NK-92 treated with Interleukin-12 subunit alpha and Interleukin-12 subunit beta, amount 100 ng/mL, for 24 hours (cell line): ENCODE data around the gene GLRX.
"Not testable (repeated sequence)": the region's sequence is repeated elsewhere in the genome, so short reads cannot be mapped to it uniquely, and the experiment has no call there.

Experiments used
- DNase-seq: peaks from one replicate; lab custom pipeline; 2025; lab: John Stamatoyannopoulos, UW

GLRX gene

DNA sequence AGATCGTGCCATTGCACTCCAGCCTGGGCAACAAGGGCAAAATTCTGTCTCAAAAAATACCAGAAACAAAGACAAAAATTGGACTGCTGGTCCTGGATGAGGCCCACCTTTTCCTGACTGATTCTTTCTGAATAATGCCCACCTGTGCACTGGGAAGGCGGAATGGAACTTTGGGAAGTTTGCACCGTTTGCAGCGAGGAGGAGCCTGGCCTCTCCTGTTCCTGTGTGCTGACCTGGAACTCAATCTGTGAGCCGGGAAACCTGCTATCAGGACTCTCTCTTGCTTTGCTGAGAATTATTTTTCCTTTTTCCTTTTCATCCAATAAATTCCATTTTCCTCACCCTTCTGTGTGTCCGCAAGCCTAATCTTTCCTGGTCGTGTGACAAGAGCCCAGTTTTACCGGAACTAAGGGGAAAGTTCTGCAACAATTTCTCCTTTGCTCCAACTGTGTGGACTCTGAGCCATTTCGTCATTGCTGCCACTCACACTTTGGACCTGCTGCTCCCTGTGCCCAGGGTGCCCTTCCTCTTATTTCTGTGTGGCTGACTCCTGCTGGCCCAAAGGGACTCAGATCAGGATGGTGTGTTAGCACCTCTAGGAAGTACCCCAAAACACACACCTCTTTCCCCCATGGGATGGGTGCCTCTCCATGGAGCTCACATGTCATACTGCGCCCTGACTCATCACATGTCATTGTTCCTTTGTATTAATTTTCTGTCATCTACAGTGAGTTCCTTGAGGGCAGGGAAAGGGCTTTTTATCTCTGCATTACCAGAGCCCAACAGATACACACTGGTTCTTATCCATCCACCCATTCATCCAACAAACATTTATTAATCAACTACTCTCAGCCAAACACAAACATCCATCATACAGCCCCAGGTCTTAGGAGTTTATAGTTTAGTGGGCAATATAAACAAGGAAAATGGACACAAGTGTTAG is 4.7 kb upstream of the GLRX start:
- no peak for DNase-seq

DNA sequence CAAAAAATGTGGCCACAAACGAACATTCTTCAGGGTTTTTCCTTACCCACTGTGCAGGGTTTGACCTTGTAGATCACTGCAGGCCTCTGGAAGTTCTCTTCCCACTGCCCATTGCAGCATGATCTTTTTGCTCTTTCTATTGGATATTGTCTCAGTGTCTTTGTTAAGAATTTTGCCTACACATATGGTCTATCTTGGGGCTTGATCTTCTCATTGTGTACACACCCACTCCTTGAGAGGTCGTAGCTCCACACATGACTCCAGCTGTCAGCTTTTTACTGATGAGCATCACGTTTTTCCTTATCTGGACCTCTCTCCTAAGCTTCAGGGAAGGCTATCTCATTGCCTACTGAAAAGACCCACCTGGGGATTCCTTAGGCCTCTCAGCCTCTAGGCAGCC is 3.0 kb upstream of the GLRX start:
- DNase-seq: no peak

DNA sequence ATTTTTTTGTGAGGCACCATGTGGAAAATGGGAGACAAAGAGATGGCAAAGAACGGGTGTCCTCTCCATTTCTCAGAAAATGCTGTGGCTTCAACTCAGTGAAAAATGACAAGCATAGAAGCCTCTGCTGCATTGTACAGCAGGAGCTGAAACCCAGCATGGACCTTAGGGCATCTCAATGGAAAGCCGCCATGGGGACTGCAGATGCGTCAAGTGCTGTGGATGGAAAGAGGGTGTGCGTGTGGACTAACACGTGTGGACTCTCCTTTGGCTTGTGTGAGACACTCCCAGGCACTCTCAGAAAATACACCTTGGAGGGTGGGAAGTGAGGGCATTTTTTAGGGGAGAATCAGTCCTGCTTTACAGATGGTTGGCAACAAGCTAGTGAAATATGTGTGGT is 2.2 kb upstream of the GLRX start:
- DNase-seq: no peak

DNA sequence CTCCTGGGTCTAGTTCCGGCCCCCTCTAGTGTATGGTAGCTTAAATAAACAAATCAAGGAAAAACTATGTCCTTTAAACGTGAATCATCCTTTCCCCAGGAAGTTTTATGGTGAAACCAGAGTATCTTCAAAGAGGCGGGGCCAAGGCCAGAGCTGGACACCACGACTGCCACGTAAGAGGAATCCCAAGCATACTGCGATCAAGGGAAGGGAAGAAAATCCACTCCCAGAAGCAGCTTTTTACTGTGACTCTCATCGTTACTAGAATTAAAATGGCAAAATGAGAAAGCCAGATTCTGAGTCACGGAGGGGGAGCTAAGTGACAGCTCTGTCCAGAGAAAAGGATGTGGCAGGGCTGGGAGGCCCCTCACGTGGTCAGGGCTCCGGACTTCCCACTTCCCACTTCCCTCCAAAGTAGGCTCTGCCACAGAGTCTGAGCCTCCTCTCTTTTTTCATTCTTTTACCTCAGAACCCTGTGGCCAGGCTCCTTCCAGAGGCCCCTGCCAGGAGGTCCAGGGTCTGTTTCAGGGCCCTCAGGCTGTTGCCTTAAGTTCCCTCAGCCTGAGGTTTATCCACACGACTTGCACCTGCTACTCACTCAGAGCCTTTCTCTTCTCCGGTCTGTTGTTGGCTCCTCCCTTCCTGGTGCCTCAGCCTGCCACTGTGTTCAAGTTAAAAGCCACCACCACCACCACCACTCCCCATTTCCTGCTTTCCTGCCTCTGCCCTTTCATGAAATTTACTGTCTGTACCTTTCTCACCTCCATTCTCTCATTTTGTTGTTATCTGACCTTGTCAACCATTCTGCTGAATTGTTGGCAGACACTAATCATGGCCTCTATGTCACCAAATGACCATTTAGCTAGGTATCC is 1.4 kb upstream of the GLRX start:
- DNase-seq: peak; percentile 49

DNA sequence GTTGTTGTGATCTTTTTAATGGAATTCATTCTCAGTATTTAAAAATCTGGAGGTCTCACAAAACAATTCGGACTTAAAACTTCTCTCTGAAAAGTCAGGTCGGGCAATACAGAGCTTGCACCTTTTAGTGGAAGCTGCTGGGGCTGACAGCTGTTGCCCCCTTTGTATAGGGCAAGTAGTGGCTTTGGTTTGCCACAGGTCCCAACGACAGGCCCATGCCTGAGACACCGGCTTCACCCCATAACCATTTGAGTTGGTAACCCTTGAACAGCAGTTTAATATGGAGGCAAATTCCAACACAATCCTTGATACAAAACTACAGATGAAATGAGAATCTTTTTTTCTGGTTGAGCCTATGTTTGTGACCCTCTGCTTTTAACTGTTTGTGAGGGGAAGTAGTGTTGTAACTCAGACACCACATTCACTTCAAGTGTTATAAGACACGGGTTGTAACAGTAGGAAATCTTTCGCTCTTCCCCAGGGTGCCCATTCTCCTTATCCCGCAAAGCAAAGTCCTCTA is 752 bp upstream of the GLRX start:
- DNase-seq: no peak

DNA sequence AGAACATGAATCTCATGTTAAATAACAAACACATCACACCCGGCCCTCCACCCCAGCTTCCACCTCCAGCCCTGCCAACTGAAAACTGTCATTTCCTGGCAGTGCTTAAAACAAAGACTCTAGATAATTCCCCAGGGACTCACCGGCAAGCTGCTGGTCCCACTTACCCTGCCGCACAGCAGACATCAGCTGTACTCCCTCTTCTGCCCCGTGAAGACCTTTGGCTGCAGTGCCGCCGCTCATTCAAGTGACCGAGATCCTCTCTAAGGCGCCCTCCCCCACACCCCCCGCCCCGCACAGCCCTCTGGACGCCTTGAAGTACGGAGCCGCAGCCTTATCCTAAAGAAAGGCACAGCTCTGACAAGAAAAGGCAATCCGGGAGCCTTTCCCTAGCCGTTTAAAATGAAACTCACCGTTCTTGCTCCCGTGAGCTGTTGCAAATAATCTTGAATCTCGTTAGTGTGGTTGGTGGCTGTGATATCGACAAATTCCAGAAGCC is 434 bp downstream of the GLRX start:
- DNase-seq: peak; percentile 12

DNA sequence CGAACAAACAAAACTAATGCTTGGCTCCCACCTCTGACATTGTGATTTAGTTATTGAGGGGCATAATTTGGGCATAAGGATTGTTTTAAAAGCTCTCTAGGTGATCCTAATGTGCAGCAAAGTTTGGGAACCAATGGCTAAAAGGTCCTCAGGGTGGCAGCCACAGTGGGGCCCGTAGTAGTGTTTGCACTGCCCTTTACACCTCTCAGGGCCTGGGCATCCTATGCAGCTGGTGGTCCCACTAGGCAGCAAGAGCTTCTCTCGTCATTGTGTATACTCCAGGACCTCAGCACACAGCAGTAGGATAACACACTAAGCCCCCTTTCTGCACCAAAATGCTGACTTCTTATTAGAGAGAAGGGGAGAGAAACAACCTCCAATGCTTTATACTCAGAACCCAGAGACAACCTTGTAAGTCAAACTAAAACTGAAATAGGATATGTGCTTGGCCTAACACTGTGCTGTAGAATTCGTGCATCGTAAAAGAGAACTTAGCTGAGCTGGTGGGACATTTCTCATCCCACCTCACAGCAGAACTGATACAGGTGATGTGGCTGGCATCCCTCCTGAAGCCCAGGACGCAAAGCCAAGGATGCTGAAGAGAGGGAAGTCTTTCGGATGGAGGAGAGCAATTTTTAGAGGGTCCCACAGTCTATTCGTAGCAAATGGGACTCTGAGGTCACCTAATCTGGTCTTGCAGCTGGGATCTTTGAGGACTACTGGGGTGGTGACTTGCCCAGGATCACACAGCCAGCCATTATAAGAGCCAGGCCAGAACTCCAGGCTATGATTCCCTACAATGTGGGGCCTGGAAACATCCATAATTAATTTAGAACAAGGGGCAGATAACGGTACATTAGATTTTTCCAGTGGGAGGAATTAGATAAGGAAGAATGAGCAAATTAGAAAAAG is 1.2 kb downstream of the GLRX start:
- DNase-seq: no peak

DNA sequence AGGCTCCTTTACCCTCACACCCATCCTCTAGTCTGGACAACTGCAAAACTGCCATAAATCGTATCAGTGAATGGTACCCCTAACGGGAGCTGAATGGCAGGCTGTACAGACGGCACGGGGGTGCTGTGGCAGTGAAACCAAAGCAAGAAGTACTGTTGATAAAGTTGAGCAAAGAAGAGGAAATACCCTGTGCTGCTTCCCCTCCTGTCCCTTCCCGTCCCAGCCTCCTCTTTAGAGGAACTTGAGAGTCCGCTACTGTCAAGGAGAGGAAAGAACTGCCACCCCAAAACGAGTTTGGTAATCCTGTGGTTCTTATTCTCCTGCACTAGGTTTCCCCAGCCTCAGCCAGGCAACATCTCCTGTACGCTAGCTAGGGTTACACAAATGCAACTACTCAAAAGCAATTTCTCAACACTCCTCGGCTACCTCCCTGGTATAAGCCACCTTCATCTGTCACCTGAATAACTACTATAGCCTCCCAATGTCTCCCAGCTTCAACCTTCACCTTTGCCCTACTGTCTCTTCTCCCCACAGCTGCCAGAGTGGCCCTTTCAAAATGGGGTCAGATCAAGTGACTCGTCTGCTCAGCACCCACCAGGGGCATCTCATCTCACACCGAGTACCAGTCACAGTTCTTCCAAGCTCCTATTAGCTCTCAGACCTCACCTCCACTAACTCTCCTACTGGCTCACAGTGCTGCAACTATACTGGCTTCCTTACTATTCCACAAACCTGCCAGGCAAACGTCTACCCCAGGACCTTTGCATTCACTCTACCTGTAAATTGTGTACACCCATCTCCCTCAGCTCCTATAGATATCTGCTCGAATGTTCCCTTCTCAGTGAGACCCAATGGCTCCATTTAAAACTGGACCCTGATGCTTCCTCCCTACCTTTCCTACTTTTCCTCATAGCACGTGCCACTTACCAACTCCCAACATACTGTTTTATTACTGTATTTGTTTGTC is 4.1 kb downstream of the GLRX start:
- no peak for DNase-seq

DNA sequence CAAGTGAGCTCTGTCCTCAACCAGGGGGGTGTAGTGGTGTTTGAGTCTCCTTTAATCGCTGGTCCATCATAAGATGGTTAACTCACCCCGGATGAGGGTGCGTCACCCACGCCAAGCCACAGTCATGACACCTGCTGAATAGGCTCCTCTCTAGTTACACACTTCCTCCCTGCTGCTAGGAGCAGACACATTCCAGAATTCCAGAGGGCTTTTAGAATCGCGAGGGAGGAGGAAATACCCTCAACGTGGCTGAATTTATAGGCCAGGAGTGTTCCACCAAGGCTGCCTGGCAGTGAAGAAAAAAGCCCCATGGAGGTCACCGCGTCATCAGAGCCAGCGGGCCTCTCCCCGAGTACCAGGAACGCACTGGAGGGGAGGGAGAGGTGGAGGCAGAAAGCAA is 5.1 kb downstream of the GLRX start:
- DNase-seq: no peak

DNA sequence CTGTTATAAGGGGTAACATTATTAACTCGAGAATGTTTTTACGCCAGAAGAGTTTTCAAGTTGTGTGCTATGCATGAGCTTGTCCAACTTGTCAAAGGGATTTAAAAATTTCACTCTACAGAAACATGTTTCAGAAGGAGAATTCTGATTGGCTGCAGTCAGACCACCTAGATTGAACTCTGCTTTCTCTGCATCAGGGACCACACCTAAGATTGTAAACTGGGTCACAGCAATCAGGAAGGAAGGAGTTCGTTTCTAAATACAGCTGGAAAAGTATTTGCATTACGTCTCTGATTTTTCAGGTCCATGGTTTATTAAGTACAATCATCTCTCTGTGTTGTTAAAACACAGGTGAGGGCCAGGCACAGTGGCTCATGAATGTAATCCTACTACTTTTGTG is 5.8 kb downstream of the GLRX start:
- DNase-seq: no peak

DNA sequence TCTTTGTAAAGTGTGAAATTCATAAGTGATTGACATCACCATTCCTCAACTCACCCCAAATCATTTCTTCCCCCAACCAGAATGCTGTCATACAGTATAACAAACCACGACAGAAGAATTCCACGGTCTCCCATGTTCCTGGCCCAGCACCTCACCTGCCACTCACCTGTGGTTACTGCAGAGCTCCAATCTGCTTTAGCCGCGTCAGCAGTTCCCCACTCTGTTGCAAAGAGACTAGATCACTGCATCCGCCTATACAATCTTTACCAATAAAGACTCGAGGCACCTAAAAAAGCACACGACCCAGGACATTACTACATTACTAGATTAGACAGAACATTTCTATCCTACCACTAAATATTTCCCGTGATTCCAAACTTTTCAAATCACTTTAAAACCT is 6.2 kb downstream of the GLRX start:
- DNase-seq: no peak

DNA sequence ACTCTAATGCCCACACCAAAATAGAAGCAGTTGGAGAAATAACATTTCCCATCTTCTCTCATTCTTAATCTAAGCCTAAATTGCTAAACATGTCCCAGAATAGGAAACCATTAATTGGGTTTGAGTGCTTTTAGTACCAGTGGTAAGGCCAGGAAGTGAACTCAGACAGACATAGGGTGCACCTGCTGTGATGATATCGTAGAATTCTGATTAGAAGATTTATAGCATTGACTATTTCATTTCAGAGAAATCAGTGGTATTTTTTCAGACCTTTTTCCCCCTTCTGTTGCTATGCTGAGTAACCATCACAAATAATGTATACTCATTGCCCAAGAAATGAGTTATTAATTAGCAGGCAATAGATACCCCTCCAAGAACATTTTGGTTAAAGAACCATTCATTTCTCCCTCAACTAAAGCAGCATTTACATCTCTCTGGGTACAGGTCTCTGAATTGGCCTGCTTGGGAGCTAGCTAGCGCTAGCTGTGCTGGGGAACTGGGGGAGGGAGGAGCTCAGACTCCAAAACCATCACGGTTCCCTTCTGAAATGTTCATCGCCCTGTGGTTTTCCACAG is 7.3 kb downstream of the GLRX start:
- DNase-seq: no peak

DNA sequence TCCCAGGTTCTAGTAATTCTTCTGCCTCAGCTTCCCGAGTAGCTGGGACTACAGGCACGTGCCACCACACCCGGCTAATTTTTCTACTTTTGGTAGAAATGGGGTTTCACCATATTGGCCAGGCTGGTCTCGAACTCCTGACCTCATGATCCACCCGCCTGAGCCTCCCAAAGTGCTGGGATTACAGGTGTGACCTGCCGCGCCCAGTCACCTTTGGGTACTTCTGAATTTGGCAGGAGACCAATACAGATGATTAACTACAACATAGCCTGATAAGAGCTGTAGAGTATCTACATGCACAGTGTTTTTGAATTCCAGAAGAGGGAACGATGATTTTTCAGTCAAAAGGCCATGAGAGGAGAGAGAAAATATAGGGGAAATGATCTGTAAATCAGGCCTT is 9.5 kb downstream of the GLRX start:
- DNase-seq: not testable (repeated sequence)

DNA sequence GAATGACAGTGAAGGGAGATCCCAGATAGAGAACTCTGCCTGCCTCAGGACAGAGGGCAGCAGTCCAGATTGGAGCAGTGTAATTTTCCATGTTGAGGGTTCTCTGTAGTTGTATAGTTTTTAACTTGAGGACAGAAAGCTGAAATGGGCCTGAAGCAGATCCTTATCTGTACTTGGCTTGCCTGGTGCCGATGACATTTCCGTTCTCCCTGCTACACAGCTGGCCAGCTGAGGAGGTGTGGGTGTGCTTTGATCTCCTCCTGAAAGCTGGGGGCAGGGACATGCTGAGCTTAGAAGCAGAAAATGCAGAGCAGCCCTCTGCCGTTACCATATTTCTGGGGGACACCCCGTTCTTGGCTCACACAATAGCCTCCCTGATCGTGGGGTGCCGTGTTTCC is 10.5 kb downstream of the GLRX start:
- no peak for DNase-seq

DNA sequence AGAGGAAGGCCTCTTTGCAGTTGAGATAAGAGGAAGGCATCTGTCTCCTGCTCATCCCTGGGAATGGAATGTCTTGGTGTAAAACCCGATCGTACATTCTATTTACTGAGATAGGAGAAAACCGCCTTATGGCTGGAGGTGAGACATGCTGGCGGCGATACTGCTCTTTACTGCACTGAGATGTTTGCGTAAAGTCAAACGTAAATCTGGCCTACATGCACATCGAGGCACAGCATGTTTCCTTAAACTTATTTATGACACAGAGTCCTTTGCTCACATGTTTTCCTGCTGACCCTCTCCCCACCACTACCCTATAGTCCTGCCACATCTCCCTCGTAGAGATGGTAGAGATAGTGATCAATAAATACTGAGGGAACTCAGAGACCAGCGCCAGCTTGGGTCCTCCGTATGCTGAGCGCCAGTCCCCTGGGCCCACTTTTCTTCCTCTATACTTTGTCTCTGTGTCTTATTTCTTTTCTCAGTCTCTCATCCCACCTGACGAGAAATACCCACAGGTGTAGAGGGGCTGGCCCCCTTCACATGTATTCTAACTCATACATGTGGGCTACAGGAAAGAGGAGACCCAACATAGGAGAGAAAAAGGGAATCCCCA is 11.0 kb downstream of the GLRX start:
- not testable (repeated sequence) for DNase-seq

DNA sequence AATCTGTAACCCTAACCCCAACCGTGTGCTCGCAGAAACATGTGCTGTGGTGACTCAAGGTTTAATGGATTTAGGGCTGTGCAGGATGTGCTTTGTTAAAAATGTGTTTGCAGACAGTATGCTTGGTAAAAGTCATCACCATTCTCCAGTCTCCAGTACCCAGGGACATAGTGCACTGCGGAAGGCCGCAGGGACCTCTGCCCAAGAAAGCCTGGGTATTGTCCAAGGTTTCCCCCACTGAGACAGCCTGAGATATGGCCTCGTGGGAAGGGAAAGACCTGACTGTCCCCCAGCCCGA is 11.5 kb downstream of the GLRX start:
- not testable (repeated sequence) for DNase-seq

DNA sequence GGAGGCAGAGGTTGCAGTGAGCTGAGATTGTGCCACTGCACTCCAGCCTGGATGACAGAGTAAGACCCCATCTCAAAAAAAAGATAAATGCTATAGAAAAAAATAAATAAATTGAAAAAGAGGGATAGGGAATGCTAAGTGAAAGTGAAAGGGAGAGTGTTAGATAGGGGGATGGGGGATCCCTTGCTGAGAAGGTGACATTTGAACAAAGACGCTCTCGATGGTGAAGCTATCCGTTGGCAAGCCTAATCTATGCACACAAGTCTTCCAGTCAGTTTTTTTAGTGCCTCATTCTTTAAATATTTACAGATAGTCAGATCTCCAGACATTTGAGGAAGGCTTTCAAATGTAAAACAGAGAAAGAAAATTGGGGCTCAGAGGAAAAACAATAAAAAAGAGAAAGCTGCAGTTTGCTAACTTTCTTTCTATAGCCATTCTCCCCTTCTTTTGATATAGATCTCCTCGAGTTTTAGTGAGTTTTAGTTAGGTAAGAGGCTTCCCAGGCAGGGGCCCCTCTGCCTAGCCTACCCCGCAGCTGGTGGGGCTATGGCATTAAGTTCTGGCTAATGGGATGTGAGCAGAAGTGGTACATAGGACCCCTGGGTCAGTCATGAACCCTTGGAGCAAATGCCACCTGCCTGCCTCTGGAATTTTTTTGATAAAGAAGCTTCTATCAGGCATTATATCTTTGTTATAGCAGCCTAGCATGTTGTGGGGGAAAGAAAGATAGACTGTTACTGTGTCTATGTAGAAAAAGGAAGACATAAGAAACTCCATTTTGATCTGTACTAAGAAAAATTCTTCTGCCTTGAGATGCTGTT is 12.0 kb downstream of the GLRX start:
- DNase-seq: no peak

DNA sequence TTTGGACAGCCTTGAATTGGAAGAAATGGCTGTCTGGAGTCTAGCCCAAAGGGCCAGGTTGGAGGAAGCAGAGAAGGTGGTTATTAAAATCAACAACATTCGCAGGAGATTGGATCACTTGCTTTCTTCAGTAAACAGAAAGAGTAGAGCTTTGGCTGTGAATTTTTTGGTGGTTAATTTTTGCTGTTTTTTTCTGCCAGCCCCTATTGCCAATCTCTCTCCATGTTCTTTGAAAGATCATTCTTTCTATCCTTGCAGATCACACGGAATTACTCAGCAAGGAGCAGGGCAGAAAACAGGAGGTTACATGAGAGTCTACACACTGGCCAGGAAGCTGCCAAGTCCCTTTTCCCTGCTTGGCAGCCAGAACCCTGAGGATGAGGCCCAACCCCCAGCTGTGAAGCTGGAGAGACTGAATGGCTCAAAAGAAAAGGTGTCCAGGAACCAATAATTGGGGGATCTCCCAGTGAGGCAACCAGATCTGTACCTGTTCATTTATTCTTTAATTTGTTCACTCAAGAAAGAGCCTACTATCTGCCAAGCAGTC is 13.0 kb downstream of the GLRX start:
- no peak for DNase-seq
